ENCODE results near the gene KBTBD3. TPM values are rescaled to one million over a fixed set of nuclear protein-coding genes. Genes with fewer than 3 reads are reported as not detected.
A peak's percentile ranks its signal among the peaks of the same experiment; 100 is the strongest.
"Not testable (repeated sequence)": the region's sequence is repeated elsewhere in the genome, so short reads cannot be mapped to it uniquely, and the experiment has no call there.

KBTBD3 gene
- polyA plus RNA-seq, 3 donors, result 10.2 to 14.3 (median 11.3) TPM

DNA sequence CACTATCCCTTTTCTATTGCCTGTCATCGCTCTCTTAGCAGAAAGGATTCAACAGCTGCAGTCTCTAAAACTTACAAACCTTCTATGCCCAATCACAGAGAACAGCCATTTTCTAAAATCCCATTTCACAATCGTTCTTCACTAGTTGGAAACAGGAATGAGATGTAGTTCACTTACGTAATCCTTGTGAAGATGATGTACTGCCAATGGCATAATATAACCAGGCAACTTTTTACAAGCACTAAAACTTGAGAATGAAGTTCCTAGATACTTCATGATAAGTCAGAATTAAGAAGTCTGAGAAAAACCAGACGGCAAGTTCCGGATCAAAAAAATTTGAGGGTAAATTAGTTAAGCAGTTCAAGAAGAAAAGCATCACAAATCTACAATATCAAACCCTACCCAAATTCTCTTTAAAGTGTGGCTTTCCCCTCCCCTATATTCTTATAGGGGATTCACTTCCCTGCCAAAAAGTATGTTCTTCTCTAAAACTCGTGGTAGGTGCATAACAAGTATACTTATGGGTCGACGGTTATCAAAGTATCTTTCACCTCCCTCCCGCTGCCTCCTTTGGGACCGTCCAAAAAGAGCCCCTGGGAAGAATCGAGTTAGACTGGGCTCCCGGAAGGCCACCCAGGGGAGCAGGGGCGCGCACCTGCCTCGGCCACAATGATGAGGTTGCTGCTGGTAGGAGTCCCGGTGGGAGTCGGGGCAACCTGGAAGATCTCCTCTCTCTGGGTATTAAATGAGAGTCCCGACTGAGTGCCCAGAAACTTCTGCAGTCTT lies 55.8 kb downstream of the KBTBD3 start:
- DNase-seq (ENCODE audit: extremely low read depth in 1 of 11, low read depth in 9 of 11, low spot score in 4 of 11), result peak in 1 of 11 donors; percentile 5

DNA sequence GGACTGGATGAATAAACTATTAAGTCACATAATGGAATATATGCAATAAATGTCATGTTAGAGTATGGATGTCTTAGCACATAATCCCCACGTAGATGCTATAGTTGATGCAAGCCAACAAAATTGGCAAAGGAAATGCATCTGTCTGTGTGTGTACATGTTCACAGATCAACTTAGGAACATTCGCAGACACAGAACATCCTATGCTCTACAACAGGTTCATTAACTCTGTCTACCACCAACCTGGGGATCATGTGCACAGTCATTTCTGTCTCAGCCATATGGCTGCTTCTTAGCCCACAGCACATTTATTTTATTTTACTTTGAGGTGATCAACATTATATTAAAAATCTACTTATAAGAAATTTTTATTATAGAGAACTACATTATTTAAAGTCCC lies 60.1 kb downstream of the KBTBD3 start:
- DNase-seq (ENCODE audit: extremely low read depth in 1 of 11, low read depth in 9 of 11, low spot score in 4 of 11), result no peak

DNA sequence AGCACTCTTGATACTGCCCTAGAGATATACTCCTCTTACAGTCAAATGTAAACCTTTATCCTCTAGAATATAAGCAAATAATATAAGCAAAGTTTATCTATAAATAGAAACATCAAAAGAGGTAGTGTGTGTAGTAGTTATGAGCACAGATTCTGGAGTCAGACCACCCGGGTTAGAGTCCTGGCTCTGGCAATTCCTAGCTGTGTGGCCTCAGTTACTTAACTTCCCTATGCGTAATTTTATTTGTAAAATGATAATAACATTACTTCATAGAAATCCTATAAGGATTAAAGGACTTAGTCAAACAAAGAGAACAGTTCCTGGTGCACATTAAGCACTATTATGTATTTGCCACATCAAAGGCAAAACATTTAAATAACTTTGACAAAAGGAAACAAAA lies 62.1 kb downstream of the KBTBD3 start:
- no peak for DNase-seq (ENCODE audit: extremely low read depth in 1 of 11, low read depth in 9 of 11, low spot score in 4 of 11)

DNA sequence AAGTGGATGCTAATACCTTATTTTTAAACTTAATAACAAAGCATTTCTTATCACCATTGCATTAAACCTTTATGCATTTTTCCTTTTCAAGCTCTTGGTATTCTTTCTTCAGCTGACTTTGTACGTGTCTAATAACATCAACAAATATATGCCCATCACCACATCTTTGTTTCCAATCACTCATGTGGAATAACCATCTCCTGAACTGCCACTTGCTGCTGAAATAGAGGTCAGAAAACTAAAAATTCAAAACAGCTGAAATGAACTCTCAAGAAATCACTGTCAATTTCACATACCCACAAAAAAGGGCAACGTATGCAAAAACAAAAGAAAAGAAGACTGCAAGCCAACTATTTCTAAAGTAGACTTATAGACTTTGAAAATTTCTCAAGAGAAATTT lies 62.5 kb downstream of the KBTBD3 start:
- no peak for DNase-seq (ENCODE audit: extremely low read depth in 1 of 11, low read depth in 9 of 11, low spot score in 4 of 11)

DNA sequence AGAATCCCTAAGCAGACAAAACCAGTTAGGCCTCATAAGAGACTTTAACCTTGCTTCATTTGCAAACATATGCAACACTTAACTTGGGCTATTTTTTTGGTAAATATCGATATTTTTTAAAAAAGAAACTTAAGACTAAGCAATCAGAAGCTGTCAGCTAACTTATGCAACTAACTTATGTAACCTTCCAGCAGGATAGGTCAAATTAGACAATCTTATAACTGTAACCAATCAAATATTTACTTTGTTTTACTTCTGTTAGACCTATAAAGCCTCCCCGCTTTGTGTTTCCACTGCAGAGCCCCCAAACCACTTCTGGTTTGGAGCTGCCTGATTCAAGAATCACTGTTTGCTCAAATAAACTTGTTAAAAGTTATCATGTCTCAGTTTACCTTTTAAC lies 63.1 kb downstream of the KBTBD3 start:
- no peak for DNase-seq (ENCODE audit: extremely low read depth in 1 of 11, low read depth in 9 of 11, low spot score in 4 of 11)

DNA sequence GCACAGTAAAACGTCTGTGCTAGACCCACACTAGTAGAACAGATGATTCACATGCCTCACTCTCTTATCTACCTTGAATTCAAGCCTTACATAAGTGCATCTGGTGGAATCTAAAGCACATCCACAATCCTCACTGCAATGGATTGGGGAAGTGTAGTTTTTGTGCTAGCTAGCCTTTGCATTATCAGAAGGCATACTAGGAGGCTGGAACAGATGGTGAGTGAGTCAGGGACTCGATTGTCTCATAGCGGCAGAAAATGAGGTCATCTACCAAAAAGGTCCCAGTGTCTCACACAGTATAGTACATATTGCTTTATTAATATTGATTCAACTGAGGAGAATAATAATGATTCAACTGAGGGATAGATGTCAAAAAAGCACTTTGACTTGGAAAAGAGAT lies 64.4 kb downstream of the KBTBD3 start:
- no peak for DNase-seq (ENCODE audit: extremely low read depth in 1 of 11, low read depth in 9 of 11, low spot score in 4 of 11)

DNA sequence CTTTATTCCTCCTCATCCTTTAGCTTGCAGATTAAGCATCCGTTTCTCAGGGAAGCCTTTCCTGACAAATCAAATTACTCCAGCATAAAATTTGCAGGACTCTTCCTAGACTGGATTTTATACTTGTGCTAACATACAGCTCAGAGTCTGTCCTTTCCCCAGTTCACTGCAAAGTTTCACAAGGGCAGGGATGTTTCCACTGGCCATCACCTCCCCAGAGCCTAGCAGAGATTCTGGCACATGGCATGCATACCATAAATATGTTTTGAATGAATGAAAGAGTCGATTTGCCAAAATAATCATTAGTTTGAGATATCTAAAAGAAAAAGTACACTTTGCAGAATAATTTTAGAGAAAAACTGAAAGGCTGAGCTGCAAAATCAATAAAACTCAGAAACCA lies 65.7 kb downstream of the KBTBD3 start:
- DNase-seq (ENCODE audit: extremely low read depth in 1 of 11, low read depth in 9 of 11, low spot score in 4 of 11), result no peak

DNA sequence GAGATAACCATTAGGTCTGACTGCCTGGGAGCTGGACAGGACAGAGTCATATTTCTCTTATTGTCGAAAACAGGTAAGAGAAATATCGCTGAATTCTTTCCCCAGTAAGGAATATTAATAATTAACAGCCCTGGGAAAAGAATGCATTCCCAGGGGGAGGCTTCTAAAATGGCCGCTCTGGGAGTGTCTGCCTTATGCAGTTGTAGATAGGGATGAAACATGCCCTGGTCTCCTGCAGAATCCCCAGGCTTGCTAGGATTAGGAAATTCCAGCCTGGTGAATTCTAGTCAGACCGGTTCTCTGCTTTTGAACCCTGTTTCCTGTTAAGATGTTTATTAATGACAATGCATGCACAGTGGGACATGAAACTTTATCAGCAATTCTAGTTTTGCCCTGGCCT lies 74.1 kb downstream of the KBTBD3 start:
- not testable (repeated sequence) for DNase-seq (ENCODE audit: extremely low read depth in 1 of 11, low read depth in 9 of 11, low spot score in 4 of 11)

DNA sequence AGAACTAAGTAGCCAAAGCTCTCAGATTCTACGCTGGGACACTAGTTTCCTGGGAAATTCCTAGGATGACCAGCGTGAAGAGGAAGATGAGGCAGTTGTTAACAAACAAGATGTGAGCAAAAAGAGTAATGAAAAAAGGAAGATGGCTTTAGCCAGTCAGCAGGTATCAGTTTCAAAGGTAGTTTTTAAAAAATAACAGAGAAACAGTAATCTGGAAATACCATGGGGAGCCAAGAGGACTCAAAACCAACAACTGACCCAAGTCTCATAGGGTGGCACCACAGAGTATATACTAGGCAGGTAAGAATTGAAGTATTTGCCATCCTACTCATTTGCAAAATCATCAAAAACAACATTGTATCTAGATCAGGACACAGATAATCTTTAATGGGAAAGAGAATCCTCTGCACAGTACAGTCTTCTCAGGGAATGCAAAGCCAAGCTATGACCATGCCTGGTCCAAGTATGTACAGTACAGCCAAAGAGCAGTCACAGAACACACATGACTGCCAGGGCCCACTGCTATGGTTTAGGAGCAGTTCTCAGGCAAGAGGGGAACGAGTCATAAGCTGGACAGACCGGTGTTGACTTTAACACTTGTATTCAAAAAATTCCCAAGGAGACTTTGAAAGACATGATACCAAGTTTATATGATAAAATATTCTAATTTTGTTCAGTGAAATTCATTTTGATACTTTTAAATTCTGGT lies 75.7 kb downstream of the KBTBD3 start:
- DNase-seq (ENCODE audit: extremely low read depth in 1 of 11, low read depth in 9 of 11, low spot score in 4 of 11), result no peak

Other genes starting within 250 kb of the KBTBD3 start
- gene MSANTD4, start 55.1 kb downstream of the KBTBD3 start, polyA plus RNA-seq (ENCODE audit: insufficient read length in 3 of 3), result 10 to 100 TPM; 30.2 to 35.9 (median 32.0) TPM
- 10 to 100 TPM; 73.2 to 87.3 (median 76.1) TPM for gene AASDHPPT, start 315 bp upstream of the KBTBD3 start, polyA plus RNA-seq (ENCODE audit: insufficient read length in 3 of 3)